K562 (cell line): ENCODE data around the gene BSDC1.

Experiments
- MYC ChIP-seq, 2 experiments: fragments of 250-450 bp in 1 of 2; sonication (Bioruptor Pico) in 1 of 2; IDR thresholded peaks; 2 replicates each; pipeline versions ENCODE4 v1.5.1 to v1.6.1; 2012 to 2021; ENCODE audit warnings: low read depth in 2 of 2, borderline replicate concordance in 1 of 2, improper control_type of control experiment in 1 of 2, low read length in 1 of 2, mild to moderate bottlenecking in 1 of 2, moderate library complexity in 1 of 2
- NR2F6 ChIP-seq: fragments of 450-650 bp; formaldehyde crosslinking; IDR thresholded peaks from 2 replicates; pipeline ENCODE4 v1.4.0; 2020; ENCODE audit warnings: mild to moderate bottlenecking
- RBM39 ChIP-seq: fragments of 200-400 bp; formaldehyde crosslinking; optimal IDR thresholded peaks from 2 replicates; pipeline ENCODE3; 2018; ENCODE audit warnings: low read depth, low read length
- TF ChIP-seq, protein P1 (sequence below): sonication (generic); formaldehyde crosslinking; IDR thresholded peaks from 2 replicates; pipeline ENCODE4 v1.8.1; 2022; ENCODE audit warnings: missing genetic modification reagents

DNA sequence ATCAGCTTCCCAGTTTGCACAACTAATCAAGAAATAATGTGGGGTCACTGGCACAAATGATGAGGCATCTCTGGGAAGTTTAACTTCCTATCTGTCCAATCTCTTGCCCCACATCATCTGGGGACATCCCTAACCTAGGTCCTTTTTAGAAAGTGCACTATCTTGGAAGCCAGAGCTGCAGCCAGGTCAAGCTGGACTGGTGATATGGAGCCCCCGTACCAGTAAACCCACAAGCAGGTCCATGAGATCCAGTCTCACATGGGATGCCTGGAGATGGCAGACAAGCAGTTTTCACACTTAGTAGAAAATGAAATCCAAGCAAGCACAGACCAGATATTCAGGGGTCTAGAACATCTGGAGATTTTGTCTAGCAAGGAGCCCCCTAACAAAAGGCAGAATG is 27.5 kb upstream of the BSDC1 start:
- TF ChIP-seq RBM39: no peak
- TF ChIP-seq, protein P1, sequence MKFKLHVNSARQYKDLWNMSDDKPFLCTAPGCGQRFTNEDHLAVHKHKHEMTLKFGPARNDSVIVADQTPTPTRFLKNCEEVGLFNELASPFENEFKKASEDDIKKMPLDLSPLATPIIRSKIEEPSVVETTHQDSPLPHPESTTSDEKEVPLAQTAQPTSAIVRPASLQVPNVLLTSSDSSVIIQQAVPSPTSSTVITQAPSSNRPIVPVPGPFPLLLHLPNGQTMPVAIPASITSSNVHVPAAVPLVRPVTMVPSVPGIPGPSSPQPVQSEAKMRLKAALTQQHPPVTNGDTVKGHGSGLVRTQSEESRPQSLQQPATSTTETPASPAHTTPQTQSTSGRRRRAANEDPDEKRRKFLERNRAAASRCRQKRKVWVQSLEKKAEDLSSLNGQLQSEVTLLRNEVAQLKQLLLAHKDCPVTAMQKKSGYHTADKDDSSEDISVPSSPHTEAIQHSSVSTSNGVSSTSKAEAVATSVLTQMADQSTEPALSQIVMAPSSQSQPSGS (CRISPR knock-in tag): no peak
- TF ChIP-seq MYC (IDR thresholded peaks at IDR 0.05; ENCODE audit: low read depth, low read length): no peak
- TF ChIP-seq MYC (CRISPR knock-in tag; IDR thresholded peaks at IDR 0.05; ENCODE audit: borderline replicate concordance, low read depth): no peak
- TF ChIP-seq NR2F6 (CRISPR knock-in tag): no peak
